Skeletal muscle tissue (tissue), 4 donors: ENCODE data around the gene S100A8. TPM values are rescaled to one million over a fixed set of nuclear protein-coding genes. Genes with fewer than 3 reads are reported as not detected.

ENCODE experiments used
- H3K27ac ChIP-seq: one replicate; pipeline ENCODE4 v1.7.0; 2013; ENCODE audit warnings: mild to moderate bottlenecking, low read depth, low read length, inconsistent platforms
- H3K27me3 ChIP-seq, 3 donors: one replicate each; pipeline ENCODE4 v1.7.0; 2013; ENCODE audit warnings: low read length in 3 of 3; ENCODE audit not compliant: control insufficient read depth in 3 of 3, insufficient read depth in 3 of 3
- H3K36me3 ChIP-seq, 3 donors: one replicate each; pipeline ENCODE4 v1.7.0; 2013; ENCODE audit warnings: low read length in 3 of 3; ENCODE audit not compliant: control insufficient read depth in 3 of 3, insufficient read depth in 3 of 3
- H3K4me1 ChIP-seq, 3 donors: one replicate each; pipeline ENCODE4 v1.7.0; 2013; ENCODE audit warnings: low read length in 3 of 3, mild to moderate bottlenecking in 3 of 3; ENCODE audit not compliant: control insufficient read depth in 3 of 3, insufficient read depth in 3 of 3
- H3K4me3 ChIP-seq, 3 donors: one replicate each; pipeline ENCODE4 v1.7.0; 2013; ENCODE audit warnings: low read length in 3 of 3
- H3K9ac ChIP-seq, 3 donors: one replicate each; pipeline ENCODE4 v1.7.0; 2013; ENCODE audit warnings: low read length in 3 of 3, mild to moderate bottlenecking in 3 of 3, moderate library complexity in 2 of 3, low read depth in 1 of 3
- H3K9me3 ChIP-seq, 3 donors: one replicate each; pipeline ENCODE4 v1.7.0; 2013; ENCODE audit warnings: low read length in 3 of 3; ENCODE audit not compliant: control insufficient read depth in 3 of 3
- total RNA-seq: library from RNA; depleted of rRNA; stranded (reverse); fragments of >200 nt; gene quantifications from one replicate; pipeline ENCODE4 v1.2.3, GENCODE V29; 2014
- donor health status: Osteomylitis.

S100A8 gene
- total RNA-seq, 1 donor from 2014 or later, result 67.3 TPM

DNA sequence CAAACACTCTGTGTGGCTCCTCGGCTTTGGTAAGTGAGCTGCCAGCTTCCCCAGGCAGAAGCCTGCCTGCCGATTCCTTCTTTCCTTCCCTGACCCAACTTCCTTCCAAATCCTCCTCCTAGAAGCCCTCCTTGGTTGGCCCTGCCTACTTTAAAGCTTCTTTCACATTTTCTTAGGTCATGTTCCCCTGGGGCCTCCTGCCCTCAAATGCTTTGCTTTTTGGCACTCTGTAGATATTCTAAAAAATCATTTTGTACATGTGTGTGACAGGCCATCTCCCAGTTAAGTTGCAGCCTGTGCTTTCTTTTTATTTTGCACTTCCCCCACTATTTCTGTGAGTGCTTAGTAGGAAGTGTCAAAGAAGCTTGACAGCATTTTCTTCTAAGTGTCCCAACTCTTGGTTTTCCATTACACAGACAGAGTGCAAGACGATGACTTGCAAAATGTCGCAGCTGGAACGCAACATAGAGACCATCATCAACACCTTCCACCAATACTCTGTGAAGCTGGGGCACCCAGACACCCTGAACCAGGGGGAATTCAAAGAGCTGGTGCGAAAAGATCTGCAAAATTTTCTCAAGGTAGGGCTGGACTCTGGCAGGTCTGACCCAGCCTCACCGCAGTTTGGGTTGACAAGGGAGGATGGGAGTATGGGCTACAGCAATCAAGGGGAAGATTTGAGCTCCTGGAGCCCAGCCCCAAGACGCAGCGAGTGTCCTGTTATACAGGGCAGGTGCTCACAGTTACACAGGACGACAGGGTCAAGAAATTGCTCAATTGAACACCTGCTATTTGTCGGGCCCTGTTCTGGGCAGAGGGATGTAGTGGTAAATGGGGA is 32.8 kb downstream of the S100A8 start, which contains the start of gene S100A9:
Gene S100A9 (plus strand): TSS at position 2 of the 838 bp plus-strand sequence. CDS start 430 bp downstream, at position 432.
- H3K4me3 ChIP-seq, result no peak within 1 kb of the TSS
- peak within 1 kb of the TSS in 1 of 3 donors; percentile 45 for H3K9ac ChIP-seq
- H3K27me3 ChIP-seq, result no peaks in the 10 kb centered on the region
- no peaks in the 10 kb centered on the region for H3K36me3 ChIP-seq
- H3K9me3 ChIP-seq, result no peaks in the 10 kb centered on the region
- peaks cover 3 to 18% (median 17%) of the 10 kb centered on the region in 3 donors for H3K4me1 ChIP-seq
- no peak within 1 kb of the TSS for H3K27ac ChIP-seq

DNA sequence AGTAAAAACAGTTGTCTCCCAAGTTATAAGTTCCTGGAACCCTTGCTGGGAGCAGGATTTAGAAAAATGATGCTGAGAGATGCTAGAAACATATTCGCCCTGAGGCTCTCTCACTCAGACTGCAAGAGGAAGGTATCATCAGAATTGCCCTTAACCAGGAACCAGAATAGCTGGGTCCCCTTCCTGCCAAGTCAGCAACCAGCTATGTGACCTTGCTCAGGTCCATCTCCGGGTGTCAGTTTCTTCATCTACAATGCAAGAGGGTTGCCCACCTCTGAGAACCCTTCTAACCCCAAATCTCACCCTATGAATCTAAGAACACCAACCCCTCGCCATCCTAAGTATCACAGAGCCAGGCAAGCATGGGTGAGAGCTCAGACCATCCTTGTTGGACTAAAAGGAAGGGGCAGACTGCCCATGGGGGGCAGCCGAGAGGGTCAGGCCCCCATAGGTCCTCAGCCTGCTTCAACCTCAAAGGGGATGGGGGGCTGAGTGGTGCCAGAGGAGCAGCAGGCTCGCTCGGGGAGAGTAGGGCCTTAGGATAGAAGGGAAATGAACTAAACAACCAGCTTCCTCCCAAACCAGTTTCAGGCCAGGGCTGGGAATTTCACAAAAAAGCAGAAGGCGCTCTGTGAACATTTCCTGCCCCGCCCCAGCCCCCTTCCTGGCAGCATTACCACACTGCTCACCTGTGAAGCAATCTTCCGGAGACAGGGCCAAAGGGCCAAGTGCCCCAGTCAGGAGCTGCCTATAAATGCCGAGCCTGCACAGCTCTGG is 33.6 kb downstream of the S100A8 start:
- H3K4me1 ChIP-seq, result peaks cover 3 to 18% (median 17%) of the 10 kb centered on the region in 3 donors
- no peaks in the 10 kb centered on the region for H3K36me3 ChIP-seq
- H3K27ac ChIP-seq, result no peak overlapping the region
- H3K9ac ChIP-seq, result peak overlapping the region in 1 of 3 donors; percentile 45
- no peak overlapping the region for H3K4me3 ChIP-seq
- H3K27me3 ChIP-seq, result no peaks in the 10 kb centered on the region
- no peaks in the 10 kb centered on the region for H3K9me3 ChIP-seq

DNA sequence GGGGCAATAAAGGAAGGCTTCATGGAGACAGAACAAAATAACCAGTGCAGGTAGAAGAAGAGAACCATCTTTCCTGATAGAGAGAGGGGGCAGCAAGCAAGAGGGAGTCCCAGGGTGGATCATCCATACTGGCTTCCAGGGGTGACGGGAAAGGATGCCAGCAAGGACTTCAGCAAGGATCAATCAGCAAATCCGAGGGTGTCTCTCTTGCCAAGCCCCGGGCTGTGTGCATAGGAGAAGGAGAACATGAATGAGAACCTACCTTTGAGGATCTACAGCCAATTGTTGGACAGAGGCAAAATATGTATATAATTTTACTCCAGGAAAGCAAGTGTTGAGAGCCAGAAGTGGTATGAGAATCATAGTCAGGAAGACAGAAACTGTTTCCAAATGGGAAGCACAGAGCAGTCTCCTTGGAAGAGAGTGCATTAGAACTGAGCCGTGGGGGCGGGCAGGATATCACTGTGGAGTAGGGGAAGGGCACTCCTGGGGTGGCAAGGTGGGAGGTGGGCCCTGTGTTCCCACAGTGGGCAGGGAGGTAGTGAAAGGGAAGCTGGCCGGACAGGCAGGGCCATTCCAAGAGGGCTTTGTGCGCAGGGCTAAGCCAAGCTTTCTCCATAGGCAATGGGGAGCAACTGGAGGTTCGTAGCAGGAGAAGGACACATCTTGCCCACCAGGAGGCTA is 34.3 kb downstream of the S100A8 start:
- H3K27ac ChIP-seq, result no peak overlapping the region
- H3K4me3 ChIP-seq, result no peak overlapping the region
- H3K27me3 ChIP-seq, result no peaks in the 10 kb centered on the region
- H3K4me1 ChIP-seq, result peaks cover 3 to 18% (median 17%) of the 10 kb centered on the region in 3 donors
- no peaks in the 10 kb centered on the region for H3K9me3 ChIP-seq
- H3K9ac ChIP-seq, result no peak overlapping the region
- no peaks in the 10 kb centered on the region for H3K36me3 ChIP-seq

DNA sequence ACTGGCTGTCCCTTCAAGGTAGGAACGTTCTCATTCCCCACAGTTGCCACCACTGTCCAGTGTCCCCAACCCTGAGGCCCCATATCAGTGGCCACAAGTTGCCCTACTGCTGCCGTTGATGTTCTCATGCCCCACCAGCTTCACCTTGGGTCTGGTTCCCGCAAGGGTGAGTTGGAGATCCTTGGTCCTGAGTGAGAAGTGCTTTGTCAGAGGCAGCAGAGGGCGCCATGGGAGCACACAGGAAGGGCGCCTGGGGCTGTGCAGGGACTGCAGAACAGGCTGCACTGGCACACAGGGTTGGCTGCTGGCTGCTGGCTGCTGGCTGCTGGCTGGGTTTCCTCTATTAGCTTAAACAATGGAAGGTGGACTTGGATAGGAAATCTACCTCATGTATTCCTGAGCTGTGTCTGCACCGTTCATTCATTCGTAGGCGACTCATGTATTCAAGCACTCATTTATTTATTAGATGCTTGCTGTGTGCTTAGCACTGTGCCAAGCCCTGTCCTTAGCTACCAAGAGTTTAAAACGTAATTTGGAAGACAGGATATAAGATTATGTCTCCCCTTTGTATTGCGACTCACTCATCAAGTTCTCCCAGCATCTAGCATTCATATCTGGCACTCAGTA is 35.3 kb downstream of the S100A8 start:
- Histone ChIP-seq H3K4me3 (no peak overlapping the region), H3K27ac (no peak overlapping the region), H3K36me3 (no peaks in the 10 kb centered on the region), H3K9ac (no peak overlapping the region), H3K27me3 (peaks cover 0 to 6% (median 6%) of the 10 kb centered on the region in 3 donors), H3K9me3 (no peaks in the 10 kb centered on the region), H3K4me1 (peaks cover 3 to 18% (median 15%) of the 10 kb centered on the region in 3 donors)

DNA sequence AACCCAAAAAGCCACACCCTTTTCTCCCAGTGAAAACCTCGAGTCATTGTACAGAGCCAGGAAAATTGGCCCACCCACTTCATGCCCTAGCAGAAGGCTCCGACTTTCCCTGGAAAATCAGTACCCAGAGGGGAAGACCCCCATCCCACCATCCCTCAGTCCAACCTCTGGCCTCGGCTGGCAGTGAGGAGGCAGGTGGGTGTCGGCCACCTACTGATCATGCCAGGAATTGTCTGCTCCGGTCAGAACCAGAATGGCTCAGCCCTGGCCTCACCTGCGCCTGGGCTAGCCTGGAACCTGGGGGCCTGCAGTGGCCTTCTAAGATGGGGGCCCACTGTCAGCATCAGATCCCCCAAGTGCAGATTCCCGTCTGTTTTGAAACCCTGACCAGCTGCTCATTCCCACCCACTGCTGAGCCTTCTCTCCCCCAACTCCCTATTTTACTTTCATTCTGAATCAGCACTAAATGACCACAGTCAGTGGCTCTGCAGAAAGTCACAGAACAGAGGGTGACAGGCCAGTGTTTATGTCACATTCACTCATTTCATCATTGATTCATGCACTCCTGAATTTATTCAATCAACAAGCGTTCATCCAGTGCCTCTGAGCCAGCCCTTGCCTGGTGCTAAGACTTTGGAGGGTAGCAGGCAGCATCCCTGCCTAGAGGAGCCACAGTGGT is 36.2 kb downstream of the S100A8 start:
- Histone ChIP-seq H3K27ac (no peak overlapping the region), H3K9ac (no peak overlapping the region), H3K9me3 (no peaks in the 10 kb centered on the region), H3K27me3 (peaks cover 0 to 10% (median 8%) of the 10 kb centered on the region in 3 donors), H3K4me1 (peaks cover 3 to 14% (median 13%) of the 10 kb centered on the region in 3 donors), H3K36me3 (no peaks in the 10 kb centered on the region), H3K4me3 (no peak overlapping the region)

DNA sequence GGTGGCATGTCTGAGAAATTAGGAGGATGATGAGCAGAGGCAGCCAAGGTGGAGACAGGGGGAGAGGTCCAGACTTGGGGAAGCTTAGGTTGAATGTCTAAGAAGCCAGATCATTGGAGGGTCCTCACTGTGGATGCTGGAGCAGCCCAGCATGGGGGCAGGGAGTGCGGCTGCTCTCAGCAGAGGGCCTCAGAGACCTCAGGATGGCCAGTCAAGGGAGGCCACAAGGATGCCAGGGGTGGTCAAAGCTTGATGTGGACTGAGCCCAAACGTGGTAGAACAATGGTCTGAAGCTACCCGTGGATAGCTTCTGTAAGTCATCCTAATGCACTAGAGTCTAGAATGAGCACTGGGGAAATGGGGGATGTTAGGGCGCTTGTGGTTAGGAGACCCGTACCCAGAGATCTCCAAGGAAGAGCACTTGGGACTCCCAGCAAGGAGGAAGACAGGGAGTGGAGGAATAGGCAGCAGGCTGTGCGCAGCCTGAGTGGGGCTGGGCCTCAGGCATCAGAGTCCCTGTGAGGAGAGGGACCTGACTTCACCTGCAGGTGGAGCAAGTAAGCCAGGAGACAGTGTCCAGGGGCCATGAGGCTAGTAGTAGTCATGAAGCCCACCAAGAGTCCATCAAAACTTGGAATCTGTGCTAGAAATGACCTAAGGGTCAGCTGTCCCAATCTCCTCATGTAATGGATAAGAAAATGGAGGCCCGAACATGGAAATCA is 37.5 kb downstream of the S100A8 start:
- no peak overlapping the region for H3K4me3 ChIP-seq
- no peaks in the 10 kb centered on the region for H3K36me3 ChIP-seq
- peaks cover 12 to 20% (median 17%) of the 10 kb centered on the region in 3 donors for H3K27me3 ChIP-seq
- H3K9me3 ChIP-seq, result no peaks in the 10 kb centered on the region
- H3K4me1 ChIP-seq, result peaks cover 3 to 14% (median 13%) of the 10 kb centered on the region in 3 donors
- no peak overlapping the region for H3K9ac ChIP-seq
- no peak overlapping the region for H3K27ac ChIP-seq

DNA sequence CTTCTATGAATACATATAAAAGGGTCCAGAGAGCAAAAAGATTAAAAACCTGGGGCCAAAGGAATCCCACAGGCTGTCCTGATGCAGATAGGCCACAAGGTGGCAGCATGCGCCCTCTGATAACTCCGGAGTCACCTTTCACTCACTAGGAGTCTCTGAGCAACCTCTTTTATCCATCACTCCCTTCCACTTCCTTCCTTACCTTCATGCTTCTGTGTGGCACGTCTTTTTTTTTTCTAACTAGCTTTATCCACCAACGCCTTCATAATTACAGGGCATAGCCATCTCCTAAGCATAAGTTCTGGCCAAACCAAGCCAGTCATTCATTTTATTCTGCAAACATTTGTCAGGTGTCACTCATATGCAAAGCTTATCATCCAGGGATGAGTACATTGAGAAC is 38.4 kb downstream of the S100A8 start:
- Histone ChIP-seq H3K36me3 (no peaks in the 10 kb centered on the region), H3K9ac (no peak overlapping the region), H3K27me3 (peaks cover 17 to 27% (median 21%) of the 10 kb centered on the region in 3 donors), H3K27ac (no peak overlapping the region), H3K9me3 (no peaks in the 10 kb centered on the region), H3K4me3 (no peak overlapping the region), H3K4me1 (peaks cover 0 to 8% (median 4%) of the 10 kb centered on the region in 3 donors)

DNA sequence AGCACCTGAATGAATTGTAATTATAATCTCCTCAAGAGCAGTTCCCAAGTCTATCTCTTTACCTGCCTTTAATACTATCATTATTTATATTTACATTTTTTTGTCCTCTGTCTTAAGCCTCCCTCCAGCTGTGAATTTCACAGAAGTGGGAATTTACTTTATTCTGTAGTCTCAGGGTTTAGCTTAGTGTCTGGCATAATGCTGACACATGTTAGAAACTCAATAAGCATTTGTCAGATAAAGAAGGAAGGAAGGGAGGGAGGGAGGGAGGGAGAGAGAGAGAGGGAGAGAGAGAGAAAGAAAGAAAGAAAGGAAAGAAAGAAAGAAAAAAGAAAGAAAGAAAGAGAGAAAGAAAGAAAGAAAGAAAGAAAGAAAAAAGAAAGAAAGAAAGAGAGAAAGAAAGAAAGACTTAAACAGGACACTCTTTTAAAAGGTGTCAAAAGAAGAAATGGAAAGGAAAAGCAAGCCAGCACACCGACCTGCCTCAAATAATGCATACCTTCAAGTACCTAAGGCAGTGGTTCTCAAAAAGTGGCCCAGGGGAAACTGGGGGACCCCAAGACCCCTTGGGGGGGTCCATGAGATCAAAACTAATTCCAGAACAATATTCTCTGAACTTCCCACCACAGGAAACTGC is 40.4 kb downstream of the S100A8 start:
- Histone ChIP-seq H3K4me3 (no peak overlapping the region), H3K4me1 (no peaks in the 10 kb centered on the region), H3K9ac (no peak overlapping the region), H3K9me3 (no peaks in the 10 kb centered on the region), H3K36me3 (no peaks in the 10 kb centered on the region), H3K27ac (no peak overlapping the region), H3K27me3 (peaks cover 29 to 40% (median 33%) of the 10 kb centered on the region in 3 donors)
